Natural killer cell (primary cell): ENCODE results near the gene ZNF84. TPM values are rescaled to one million over a fixed set of nuclear protein-coding genes. Genes with fewer than 3 reads are reported as not detected.
A peak's percentile ranks its signal among the peaks of the same experiment; 100 is the strongest.

Experiments used
- ATAC-seq, 3 donors: fragments of 150-1000 bp in 2 of 3; fragments of 200-7000 bp in 1 of 3; cut with Tn5 transposase; 1 replicate in 1 of 3; 2 replicates in 2 of 3; pipeline ENCODE4 v1.10.0; 2021; ENCODE audit warnings: mild to moderate bottlenecking in 2 of 3, moderate library complexity in 2 of 3
- DNase-seq, 2 donors: peaks; one replicate each; pipeline versions ENCODE4 v3.0.0 to v3.0.0-alpha.2; 2013 to 2021; ENCODE audit warnings: mixed read lengths in 1 of 2
- H3K27ac ChIP-seq: one replicate; pipeline ENCODE4 v1.5.1; 2013; ENCODE audit warnings: mild to moderate bottlenecking, low read length
- H3K27me3 ChIP-seq: one replicate; pipeline ENCODE4 v1.6.1; 2013; ENCODE audit warnings: low read length; ENCODE audit not compliant: control insufficient read depth, insufficient read depth
- H3K36me3 ChIP-seq: one replicate; pipeline ENCODE4 v1.6.1; 2013; ENCODE audit warnings: low read length; ENCODE audit not compliant: control insufficient read depth, insufficient read depth
- H3K4me1 ChIP-seq: one replicate; pipeline ENCODE4 v1.6.1; 2013; ENCODE audit warnings: low read length; ENCODE audit not compliant: control insufficient read depth, insufficient read depth
- H3K4me3 ChIP-seq: one replicate; pipeline ENCODE4 v1.5.1; 2013; ENCODE audit warnings: low read length
- H3K9me3 ChIP-seq: one replicate; pipeline ENCODE4 v1.6.1; 2013; ENCODE audit warnings: low read length; ENCODE audit not compliant: control insufficient read depth, insufficient read depth
- H3K27ac Mint-ChIP-seq, 2 donors: one replicate each; pipeline ENCODE4 v1.8.0; 2022; ENCODE audit warnings: mild to moderate bottlenecking in 2 of 2, mixed read lengths in 2 of 2, moderate library complexity in 1 of 2
- H3K27me3 Mint-ChIP-seq, 2 donors: one replicate each; pipeline ENCODE4 v1.8.0; 2022; ENCODE audit warnings: low read depth in 2 of 2, mixed read lengths in 2 of 2
- H3K36me3 Mint-ChIP-seq: one replicate; pipeline ENCODE4 v1.8.0; 2022; ENCODE audit warnings: mixed read lengths
- H3K4me1 Mint-ChIP-seq, 2 donors: one replicate each; pipeline ENCODE4 v1.8.0; 2022; ENCODE audit warnings: mixed read lengths in 2 of 2
- H3K4me3 Mint-ChIP-seq: one replicate; pipeline ENCODE4 v1.8.0; 2022; ENCODE audit warnings: mild to moderate bottlenecking, moderate library complexity, mixed read lengths
- H3K9me3 Mint-ChIP-seq, 2 donors: one replicate each; pipeline ENCODE4 v1.8.0; 2022; ENCODE audit warnings: mixed read lengths in 2 of 2
- CTCF ChIP-seq: fragments of 200-600 bp; IDR thresholded peaks from one replicate; pipeline ENCODE4 v1.8.0; 2022; ENCODE audit warnings: antibody characterized with exemption
- WGBS: methylation state at CpG from one replicate; pipeline ENCODE4 v1.1.7; 2013; ENCODE audit warnings: missing lambda C conversion rate; ENCODE audit not compliant: insufficient coverage; 5-methylcytosine and 5-hydroxymethylcytosine counted together
- intact Hi-C: fragments of 100-400 bp; cut with micrococcal nuclease; formaldehyde crosslinking; loops from one replicate; pipeline ENCODE4 v1.14.2; 2022
- total RNA-seq, 4 donors: library from RNA; stranded (reverse); fragments of 120-200 nt in 1 of 4; gene quantifications; one replicate each; pipeline versions ENCODE4 v1.2.3 to v1.2.4, GENCODE V29; 2013 to 2022

ZNF84 gene
- total RNA-seq, 3 donors from 2014 or later (not counting 1 experiment from before 2014, with no cell fraction given): 23.4 to 31.1 (median 26.1) TPM

DNA sequence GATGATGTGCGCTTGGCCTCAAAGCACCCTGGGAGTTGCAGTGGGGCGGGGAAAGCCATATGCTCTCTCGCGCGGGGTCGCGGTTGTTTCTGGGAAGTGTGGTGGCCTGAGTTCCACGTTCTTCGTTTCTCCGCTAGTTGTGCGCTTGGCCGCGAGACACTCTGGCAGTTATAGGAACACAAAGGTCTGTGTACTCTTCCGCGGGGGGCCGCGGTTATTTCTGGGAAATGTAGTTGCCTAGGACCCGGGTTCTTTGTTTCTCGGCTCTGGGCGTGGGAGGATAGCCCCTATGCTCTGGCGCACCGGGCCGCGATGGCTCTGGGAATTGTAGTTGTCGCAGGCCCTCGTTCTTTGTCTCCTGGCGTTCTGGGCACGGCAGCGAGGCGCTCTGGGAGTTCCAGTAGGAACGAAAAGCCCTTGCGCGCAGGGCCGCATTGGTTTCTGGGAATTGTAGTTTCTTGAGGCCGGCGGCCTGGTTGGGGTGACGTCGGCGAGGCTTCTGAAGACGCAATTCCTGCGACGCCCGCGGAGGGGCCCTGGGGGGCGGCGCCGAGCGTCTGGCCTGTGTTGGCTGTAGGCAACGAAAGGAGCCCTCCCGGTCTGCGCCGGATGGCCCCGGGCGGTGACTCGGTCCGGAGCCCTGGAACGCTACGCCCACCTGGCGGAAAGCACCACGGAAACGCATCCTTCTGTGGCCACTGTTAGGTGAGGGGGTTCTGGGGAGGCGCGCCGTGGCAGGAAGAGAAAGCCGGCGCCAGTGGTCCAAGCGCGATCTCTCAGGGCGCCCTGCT, 43.3 kb downstream of the ZNF84 start, which contains the start of gene ZNF140:
Gene ZNF140, plus strand, starts transcription at position 556 of the 791 bp plus-strand sequence. CDS start 398 bp downstream, outside the sequence.
- H3K4me1 Mint-ChIP-seq: peaks cover 4 to 7% of the 10 kb centered on the region in 2 donors
- Histone ChIP-seq H3K27me3 (no peaks in the 10 kb centered on the region), H3K36me3 (peaks cover 24% of the 10 kb centered on the region), H3K9me3 (peaks cover 60% of the 10 kb centered on the region), H3K27ac (peak within 1 kb of the TSS; percentile 88), H3K4me1 (peaks cover 16% of the 10 kb centered on the region), H3K4me3 (peak within 1 kb of the TSS; percentile 62)
- peak; percentile 95 to 97 for DNase-seq
- TF ChIP-seq CTCF: no peak
- under 1% methylated on average over 69 of the region's 69 CpGs for WGBS
- no peak within 1 kb of the TSS for H3K4me3 Mint-ChIP-seq
- intact Hi-C loops: loop anchor here (1.0 kb wide), 7 partner anchors 43 to 193 kb away; partner anchors contain the start of genes CHFR, ZNF10, ZNF26 and ZNF268
- peak; percentile 63 to 84 (median 65) for ATAC-seq
- peaks cover 46% of the 10 kb centered on the region for H3K36me3 Mint-ChIP-seq
- no peak within 1 kb of the TSS for H3K27ac Mint-ChIP-seq
- peaks cover 0 to 2% of the 10 kb centered on the region in 2 donors for H3K27me3 Mint-ChIP-seq
- H3K9me3 Mint-ChIP-seq: peaks cover 11 to 18% of the 10 kb centered on the region in 2 donors

- Histone ChIP-seq H3K27me3 (no peaks in the 10 kb centered on the region), H3K36me3 (peaks cover 31% of the 10 kb centered on the region), H3K27ac (peak overlapping the region; percentile 88), H3K4me1 (peaks cover 16% of the 10 kb centered on the region), H3K9me3 (peaks cover 61% of the 10 kb centered on the region), H3K4me3 (peak overlapping the region; percentile 62)
- H3K4me3 Mint-ChIP-seq: no peak overlapping the region
- intact Hi-C loops: no loop called here
- peak in 1 of 2 donors; percentile 16 for DNase-seq
- peak in 1 of 3 donors; percentile 39 for ATAC-seq
- peaks cover 46% of the 10 kb centered on the region for H3K36me3 Mint-ChIP-seq
- peaks cover 4 to 7% of the 10 kb centered on the region in 2 donors for H3K4me1 Mint-ChIP-seq
- TF ChIP-seq CTCF: no peak
- H3K27ac Mint-ChIP-seq: no peak overlapping the region
- peaks cover 11 to 18% of the 10 kb centered on the region in 2 donors for H3K9me3 Mint-ChIP-seq
- WGBS: 34% methylated on average over 17 of the region's 17 CpGs
- peaks cover 0 to 2% of the 10 kb centered on the region in 2 donors for H3K27me3 Mint-ChIP-seq
Measured at GRCh38 chr12:133081159-133081780, 44.0 kb downstream of the ZNF84 start.

- Mint-ChIP-seq H3K9me3 (peaks cover 7 to 23% of the 10 kb centered on the region in 2 donors), H3K4me3 (peak overlapping the region; percentile 37), H3K27ac (peak overlapping the region in 1 of 2 donors; percentile 26), H3K36me3 (peaks cover 50% of the 10 kb centered on the region), H3K4me1 (peaks cover 4 to 7% of the 10 kb centered on the region in 2 donors), H3K27me3 (no peaks in the 10 kb centered on the region)
- DNase-seq (no peak), ATAC-seq (no peak)
- intact Hi-C loops: no loop called here
- Histone ChIP-seq H3K4me3 (no peak overlapping the region), H3K27ac (no peak overlapping the region), H3K27me3 (no peaks in the 10 kb centered on the region), H3K9me3 (peaks cover 56% of the 10 kb centered on the region), H3K4me1 (peaks cover 16% of the 10 kb centered on the region), H3K36me3 (peaks cover 48% of the 10 kb centered on the region)
- WGBS: 94% methylated on average over 5 of the region's 6 CpGs
- no peak for TF ChIP-seq CTCF
Measured at GRCh38 chr12:133083345-133083744, 46.0 kb downstream of the ZNF84 start.
